Measurements from ENCODE around the gene TRIM31.

Gene TRIM31, protein sequence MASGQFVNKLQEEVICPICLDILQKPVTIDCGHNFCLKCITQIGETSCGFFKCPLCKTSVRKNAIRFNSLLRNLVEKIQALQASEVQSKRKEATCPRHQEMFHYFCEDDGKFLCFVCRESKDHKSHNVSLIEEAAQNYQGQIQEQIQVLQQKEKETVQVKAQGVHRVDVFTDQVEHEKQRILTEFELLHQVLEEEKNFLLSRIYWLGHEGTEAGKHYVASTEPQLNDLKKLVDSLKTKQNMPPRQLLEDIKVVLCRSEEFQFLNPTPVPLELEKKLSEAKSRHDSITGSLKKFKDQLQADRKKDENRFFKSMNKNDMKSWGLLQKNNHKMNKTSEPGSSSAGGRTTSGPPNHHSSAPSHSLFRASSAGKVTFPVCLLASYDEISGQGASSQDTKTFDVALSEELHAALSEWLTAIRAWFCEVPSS

DNA sequence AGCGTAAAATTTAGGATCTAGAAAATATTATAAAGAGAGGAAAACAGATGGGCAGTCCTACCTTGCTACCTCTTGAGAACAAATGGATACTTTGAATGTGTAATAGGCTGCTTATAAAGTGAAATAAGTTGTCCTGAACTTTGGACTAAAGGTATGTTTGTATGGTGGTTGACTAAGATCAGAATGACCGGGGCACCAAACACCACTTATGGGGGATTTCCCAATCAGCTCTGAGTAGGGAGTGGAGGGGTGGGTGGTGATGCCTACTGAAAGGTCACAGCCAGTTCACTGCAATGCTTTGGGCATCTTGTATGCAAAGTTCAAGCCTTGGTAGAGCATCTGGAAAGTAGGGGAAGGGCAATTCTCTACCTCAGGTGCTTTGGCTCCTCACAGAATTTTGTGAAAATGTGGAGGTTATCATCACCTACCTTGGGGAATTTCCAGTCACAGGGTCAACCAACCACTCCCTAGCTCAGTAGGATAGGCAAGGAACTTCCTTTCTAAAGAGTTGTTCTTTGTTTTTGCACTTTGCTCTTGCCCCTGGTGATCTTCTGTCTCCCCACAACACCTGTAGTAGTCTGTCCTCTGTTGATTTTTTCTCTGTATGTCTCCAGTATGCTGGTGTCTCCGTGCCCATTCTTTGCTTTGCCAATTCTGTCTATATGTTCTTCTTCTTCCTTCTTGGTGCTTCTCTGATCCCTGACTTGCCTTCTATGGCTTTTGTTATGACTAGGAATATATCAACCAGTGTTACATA, at the start of gene TRIM31:
Gene TRIM31, minus strand, starts transcription at position 88 of the 757 bp plus-strand sequence. CDS start 285 bp downstream, outside the sequence.
- TF ChIP-seq, protein P1, sequence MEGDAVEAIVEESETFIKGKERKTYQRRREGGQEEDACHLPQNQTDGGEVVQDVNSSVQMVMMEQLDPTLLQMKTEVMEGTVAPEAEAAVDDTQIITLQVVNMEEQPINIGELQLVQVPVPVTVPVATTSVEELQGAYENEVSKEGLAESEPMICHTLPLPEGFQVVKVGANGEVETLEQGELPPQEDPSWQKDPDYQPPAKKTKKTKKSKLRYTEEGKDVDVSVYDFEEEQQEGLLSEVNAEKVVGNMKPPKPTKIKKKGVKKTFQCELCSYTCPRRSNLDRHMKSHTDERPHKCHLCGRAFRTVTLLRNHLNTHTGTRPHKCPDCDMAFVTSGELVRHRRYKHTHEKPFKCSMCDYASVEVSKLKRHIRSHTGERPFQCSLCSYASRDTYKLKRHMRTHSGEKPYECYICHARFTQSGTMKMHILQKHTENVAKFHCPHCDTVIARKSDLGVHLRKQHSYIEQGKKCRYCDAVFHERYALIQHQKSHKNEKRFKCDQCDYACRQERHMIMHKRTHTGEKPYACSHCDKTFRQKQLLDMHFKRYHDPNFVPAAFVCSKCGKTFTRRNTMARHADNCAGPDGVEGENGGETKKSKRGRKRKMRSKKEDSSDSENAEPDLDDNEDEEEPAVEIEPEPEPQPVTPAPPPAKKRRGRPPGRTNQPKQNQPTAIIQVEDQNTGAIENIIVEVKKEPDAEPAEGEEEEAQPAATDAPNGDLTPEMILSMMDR (IDR thresholded peaks at IDR 0.05), result no peak
- DNase-seq (ENCODE audit: low spot score), result no peak
- Histone ChIP-seq H3K27ac (no peak within 1 kb of the TSS), H3K4me3 (no peak within 1 kb of the TSS)

DNA sequence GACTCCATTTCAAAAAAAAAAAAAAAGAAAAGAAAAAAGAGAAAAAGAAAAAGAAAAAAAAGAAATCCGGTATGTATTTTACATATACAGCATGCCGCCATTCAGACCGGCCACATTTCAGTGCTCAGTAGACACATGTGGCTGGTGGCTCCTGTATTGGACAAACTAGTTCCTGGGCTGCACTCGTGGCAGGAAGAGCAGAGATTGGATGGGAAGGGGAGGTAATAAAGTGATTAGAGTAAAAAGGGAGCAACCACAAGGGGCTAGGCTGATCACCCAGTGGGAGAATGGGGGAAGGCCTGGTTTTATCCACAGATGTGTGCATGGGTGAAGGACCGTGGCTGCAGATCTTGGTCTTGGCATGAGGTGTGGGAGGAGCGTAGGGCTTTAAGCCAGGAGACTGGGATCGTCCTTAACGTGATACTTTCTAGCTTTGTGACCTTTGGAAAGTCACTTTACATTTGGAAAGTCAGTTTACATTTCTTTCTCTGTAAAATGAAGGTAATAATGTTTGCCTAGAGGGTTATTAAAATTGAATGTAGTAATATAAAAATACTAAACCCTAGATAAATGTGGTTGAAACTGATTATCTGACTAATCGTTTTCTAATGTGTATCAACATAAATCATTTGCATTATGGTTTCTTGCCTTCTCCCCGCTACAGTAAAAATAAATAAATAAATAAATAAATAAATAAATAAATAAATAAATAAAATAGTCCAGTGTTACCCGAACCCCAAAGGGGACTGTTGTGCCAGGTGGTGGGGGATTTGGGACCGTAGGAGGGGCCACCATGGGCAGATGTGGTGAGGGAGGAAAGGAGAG, 49.6 kb upstream of the TRIM31 start:
- TF ChIP-seq, protein P1 (IDR thresholded peaks at IDR 0.05), result no peak
- H3K27ac ChIP-seq, result no peak overlapping the region
- no peak overlapping the region for H3K4me3 ChIP-seq

DNA sequence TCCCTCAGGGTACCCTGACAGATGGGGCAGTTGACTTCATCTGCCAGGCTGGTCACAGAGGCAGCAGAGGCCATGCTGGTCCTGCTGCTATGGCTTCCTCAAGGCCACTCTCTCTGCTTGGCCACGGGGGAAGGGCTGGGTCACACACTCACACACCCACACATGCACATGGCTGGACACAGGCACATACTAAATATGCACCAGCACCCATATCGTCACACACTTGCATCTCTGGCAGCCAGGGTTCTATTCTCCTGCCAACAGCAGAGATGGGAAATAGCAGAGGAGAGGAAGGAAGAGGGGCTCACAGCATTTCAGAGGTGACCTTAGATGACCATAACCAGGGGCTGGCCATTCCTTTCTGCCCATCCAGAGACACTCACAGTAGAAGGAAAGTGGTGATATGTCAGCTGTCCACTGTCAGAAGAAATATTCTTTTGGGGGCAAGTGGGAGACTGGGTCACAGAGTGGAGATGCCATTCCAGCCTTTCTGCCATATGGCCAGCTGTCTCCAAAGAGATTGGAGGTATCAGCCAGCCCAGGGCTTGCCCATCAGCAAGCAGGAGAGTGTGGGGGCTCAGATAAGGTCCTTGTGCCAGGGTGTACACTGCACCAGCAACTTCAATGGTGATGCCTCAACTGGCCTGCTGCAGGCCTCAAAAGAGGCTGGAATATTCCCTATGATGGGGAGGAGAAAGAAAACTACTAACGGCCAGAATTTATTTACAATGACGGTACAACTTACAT, 48.1 kb upstream of the TRIM31 start, which contains the start of gene TRIM10:
Gene TRIM10, minus strand, starts transcription at position 427 of the 747 bp plus-strand sequence. Its CDS starts 353 bp downstream, at position 74.
- H3K4me3 ChIP-seq, result no peak within 1 kb of the TSS
- no peak within 1 kb of the TSS for H3K27ac ChIP-seq
- TF ChIP-seq, protein P1 (IDR thresholded peaks at IDR 0.05), result no peak
- no peak for DNase-seq (ENCODE audit: low spot score)

More for the DNA sequence above, 49.6 kb upstream of the TRIM31 start:
- no peak for DNase-seq (ENCODE audit: low spot score)

DNA sequence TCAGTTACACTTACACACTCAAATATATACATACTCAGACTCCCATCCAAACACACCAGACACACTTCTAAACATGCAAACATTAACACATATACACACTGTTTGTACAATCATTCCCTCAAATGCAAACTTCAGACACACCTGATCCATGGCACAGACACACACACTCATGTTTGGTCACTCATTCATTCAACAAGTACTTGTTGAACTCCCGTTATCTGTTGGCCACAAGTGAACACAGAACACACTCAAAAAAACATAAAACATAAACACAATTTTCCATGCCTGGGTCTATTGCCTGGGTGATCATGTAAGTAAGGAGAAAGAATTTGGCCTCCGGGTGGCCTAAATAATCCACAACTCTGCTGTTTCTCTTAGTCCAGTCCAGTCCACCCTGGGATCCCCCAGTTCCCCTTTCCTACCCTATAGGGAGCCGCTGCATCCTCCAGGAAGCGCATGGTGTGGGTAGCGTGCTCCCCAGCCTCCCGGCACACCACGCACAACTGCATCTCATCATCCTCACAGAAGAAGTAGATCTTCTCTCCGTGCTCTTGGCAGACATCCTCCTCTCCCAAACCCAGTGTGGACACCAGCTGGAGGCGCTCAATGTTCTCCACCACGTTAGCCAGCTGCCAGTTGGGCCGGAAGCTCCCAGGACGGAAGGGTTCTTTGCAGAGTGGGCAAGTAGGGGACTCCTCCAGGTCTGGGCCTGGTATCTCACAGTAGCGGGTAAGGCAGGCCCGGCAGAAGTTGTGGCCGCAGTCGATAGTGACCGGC, 47.3 kb upstream of the TRIM31 start:
- no peak for DNase-seq (ENCODE audit: low spot score)
- Histone ChIP-seq H3K27ac (no peak overlapping the region), H3K4me3 (no peak overlapping the region)
- TF ChIP-seq, protein P1 (IDR thresholded peaks at IDR 0.05), result no peak

DNA sequence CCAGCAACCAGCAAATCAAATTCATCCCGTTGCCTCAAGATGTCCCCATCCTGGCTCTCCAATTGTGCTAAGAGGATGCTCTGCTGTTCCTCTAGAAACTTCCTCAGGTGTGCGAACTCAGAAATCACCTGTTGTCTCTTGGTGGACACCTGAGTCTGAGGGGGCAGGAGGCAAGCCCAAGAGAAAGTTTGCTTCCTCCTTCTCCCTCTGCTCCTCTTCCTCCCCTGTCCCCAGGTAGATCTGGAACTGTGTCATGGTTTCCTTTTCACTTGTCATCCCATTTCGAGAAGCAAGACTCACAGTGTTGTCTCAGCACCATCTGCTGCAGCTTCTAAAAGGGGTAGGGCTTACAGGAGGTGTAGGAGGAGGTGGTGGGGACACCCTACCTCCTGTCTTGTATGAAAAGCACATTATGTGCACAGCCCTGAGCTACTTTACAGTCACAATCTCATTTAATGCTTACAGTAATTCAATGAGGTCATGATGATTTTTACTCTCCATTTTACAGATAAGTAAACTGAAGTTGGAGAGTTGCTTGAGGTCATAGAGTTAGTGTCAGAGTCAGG, 45.7 kb upstream of the TRIM31 start:
- Histone ChIP-seq H3K4me3 (no peak overlapping the region), H3K27ac (no peak overlapping the region)
- TF ChIP-seq, protein P1 (IDR thresholded peaks at IDR 0.05), result no peak
- no peak for DNase-seq (ENCODE audit: low spot score)

Measured in coronary artery (tissue), 2 donors.